ENCODE results near the gene CEACAM7.
A peak's percentile ranks its signal among the peaks of the same experiment; 100 is the strongest.

GRCh38 chr19:41691268-41691970 is 3.3 kb upstream of the CEACAM7 start:
- TF ChIP-seq CTCF (IDR thresholded peaks at IDR 0.05) (peak in 3 of 4 experiments; percentile 14 to 41 (median 22)), POLR2AphosphoS5 (IDR thresholded peaks at IDR 0.05) (no peak), POLR2A (IDR thresholded peaks at IDR 0.05) (no peak)
